Esophagus squamous epithelium (tissue), 5 donors: ENCODE results near the gene ANKRD22. TPM values are rescaled to one million over a fixed set of nuclear protein-coding genes. Genes with fewer than 3 reads are reported as not detected.
A peak's percentile ranks its signal among the peaks of the same experiment; 100 is the strongest.

ENCODE experiments used
- DNase-seq: peaks from one replicate; lab custom pipeline; 2025; lab: John Stamatoyannopoulos, UW
- H3K27ac ChIP-seq, 4 donors: fragments of 200-600 bp; sonication (generic); one replicate each; pipeline ENCODE4 v1.5.1; 2016 to 2019; ENCODE audit warnings: mild to moderate bottlenecking in 1 of 4
- H3K27me3 ChIP-seq, 4 donors: fragments of 200-600 bp; sonication (generic); 1 replicate in 3 of 4; 2 replicates in 1 of 4; pipeline versions ENCODE4 v1.5.1 to v1.6.0; 2017 to 2021; ENCODE audit warnings: antibody characterized with exemption in 1 of 4
- H3K36me3 ChIP-seq, 3 donors: fragments of 200-600 bp; sonication (generic); one replicate each; pipeline ENCODE4 v1.5.1; 2016 to 2019
- H3K4me1 ChIP-seq, 3 donors: fragments of 200-600 bp; sonication (generic); one replicate each; pipeline ENCODE4 v1.5.1; 2017 to 2019
- H3K4me3 ChIP-seq, 4 donors: fragments of 200-600 bp; sonication (generic); 1 replicate in 3 of 4; 2 replicates in 1 of 4; pipeline ENCODE4 v1.5.1; 2016 to 2019; ENCODE audit warnings: mild to moderate bottlenecking in 2 of 4, moderate library complexity in 1 of 4
- H3K9me3 ChIP-seq, 3 donors: fragments of 200-600 bp; sonication (generic); one replicate each; pipeline ENCODE4 v1.5.1; 2016 to 2019
- POLR2A ChIP-seq, 4 donors: fragments of 450-650 bp; IDR thresholded peaks; one replicate each; pipeline ENCODE4 v1.6.1; 2017; ENCODE audit warnings: antibody characterized with exemption in 4 of 4, mild to moderate bottlenecking in 4 of 4, moderate library complexity in 3 of 4
- WGBS, 2 donors: methylation state at CpG; one replicate each; pipeline ENCODE4 v1.1.5; 2018; 5-methylcytosine and 5-hydroxymethylcytosine counted together
- intact Hi-C: fragments of 100-400 bp; cut with DNase I; formaldehyde crosslinking; loops from one replicate; pipeline ENCODE4 v1.15.0; 2022
- total RNA-seq, 4 donors: library from RNA; depleted of rRNA; stranded (reverse); fragments of >200 nt; gene quantifications; one replicate each; pipeline ENCODE4 v1.1.0, GENCODE V29; 2016
- TF ChIP-seq, protein P1 (sequence below), 6 experiments: fragments of 450-650 bp in 4 of 6; fragments of 200-600 bp in 2 of 6; sonication (generic) in 2 of 6; IDR thresholded peaks; one replicate each; pipeline ENCODE4 v1.5.1; 2016 to 2019; ENCODE audit warnings: antibody characterized with exemption in 6 of 6, mild to moderate bottlenecking in 4 of 6, moderate library complexity in 4 of 6
- donor health status: DM: yes; HTN: yes; CAD: no.

Gene ANKRD22
- total RNA-seq, 4 donors from 2014 or later, result 26.3 to 43.5 (median 31.5) TPM

- Histone ChIP-seq H3K27me3 (no peaks in the 10 kb centered on the region), H3K4me3 (no peak overlapping the region), H3K27ac (peak overlapping the region; percentile 11 to 66 (median 50)), H3K4me1 (peaks cover 0 to 30% (median 11%) of the 10 kb centered on the region in 3 donors), H3K36me3 (no peaks in the 10 kb centered on the region), H3K9me3 (no peaks in the 10 kb centered on the region)
- 34 to 48% methylated on average over 2 of the region's 2 CpGs for WGBS, 2 donors
- TF ChIP-seq, protein P1, sequence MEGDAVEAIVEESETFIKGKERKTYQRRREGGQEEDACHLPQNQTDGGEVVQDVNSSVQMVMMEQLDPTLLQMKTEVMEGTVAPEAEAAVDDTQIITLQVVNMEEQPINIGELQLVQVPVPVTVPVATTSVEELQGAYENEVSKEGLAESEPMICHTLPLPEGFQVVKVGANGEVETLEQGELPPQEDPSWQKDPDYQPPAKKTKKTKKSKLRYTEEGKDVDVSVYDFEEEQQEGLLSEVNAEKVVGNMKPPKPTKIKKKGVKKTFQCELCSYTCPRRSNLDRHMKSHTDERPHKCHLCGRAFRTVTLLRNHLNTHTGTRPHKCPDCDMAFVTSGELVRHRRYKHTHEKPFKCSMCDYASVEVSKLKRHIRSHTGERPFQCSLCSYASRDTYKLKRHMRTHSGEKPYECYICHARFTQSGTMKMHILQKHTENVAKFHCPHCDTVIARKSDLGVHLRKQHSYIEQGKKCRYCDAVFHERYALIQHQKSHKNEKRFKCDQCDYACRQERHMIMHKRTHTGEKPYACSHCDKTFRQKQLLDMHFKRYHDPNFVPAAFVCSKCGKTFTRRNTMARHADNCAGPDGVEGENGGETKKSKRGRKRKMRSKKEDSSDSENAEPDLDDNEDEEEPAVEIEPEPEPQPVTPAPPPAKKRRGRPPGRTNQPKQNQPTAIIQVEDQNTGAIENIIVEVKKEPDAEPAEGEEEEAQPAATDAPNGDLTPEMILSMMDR (IDR thresholded peaks at IDR 0.05), result no peak
- TF ChIP-seq POLR2A (IDR thresholded peaks at IDR 0.05), result no peak
- intact Hi-C loops, result no loop called here
- DNase-seq, result no peak
These were observed 14.8 kb upstream of the ANKRD22 start for GRCh38 chr10:88866454-88866853.

DNA sequence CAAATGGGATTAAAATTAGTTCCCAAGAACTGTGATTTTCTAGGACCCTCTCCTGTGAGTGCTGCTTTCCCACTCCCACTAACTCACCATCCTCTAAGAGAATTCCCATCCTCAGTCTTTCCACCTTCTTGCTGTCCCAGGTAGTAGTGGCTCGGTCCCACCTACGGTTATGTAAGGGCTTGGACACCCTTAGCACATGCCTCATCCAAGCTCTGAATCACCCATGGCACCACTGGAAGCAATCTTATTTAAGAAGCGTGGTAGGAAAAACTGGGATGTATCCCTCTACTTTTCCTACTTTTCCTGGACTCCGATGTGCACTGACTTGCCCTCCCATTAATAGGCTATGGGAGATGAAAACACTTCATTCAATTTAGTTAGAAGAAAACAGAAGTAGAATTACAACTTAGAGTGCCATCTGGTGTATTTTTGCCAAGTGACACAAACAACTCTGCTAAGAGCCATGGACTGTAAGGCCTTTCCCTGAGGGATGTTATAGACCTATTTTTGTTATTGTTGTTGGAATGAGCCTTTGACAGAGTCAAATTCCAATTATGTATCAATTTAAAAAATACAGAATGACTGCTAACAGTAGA lies 13.7 kb upstream of the ANKRD22 start:
- Histone ChIP-seq H3K27ac (peak overlapping the region in 3 of 4 donors; percentile 38 to 66 (median 62)), H3K27me3 (no peaks in the 10 kb centered on the region), H3K4me1 (peaks cover 0 to 30% (median 11%) of the 10 kb centered on the region in 3 donors), H3K9me3 (no peaks in the 10 kb centered on the region), H3K36me3 (no peaks in the 10 kb centered on the region), H3K4me3 (no peak overlapping the region)
- no peak for DNase-seq
- intact Hi-C loops, result no loop called here
- 37 to 60% methylated on average over 4 of the region's 4 CpGs for WGBS, 2 donors
- TF ChIP-seq, protein P1 (IDR thresholded peaks at IDR 0.05), result peak in 5 of 6 experiments; percentile 6 to 56 (median 31)
- TF ChIP-seq POLR2A (IDR thresholded peaks at IDR 0.05), result no peak

DNA sequence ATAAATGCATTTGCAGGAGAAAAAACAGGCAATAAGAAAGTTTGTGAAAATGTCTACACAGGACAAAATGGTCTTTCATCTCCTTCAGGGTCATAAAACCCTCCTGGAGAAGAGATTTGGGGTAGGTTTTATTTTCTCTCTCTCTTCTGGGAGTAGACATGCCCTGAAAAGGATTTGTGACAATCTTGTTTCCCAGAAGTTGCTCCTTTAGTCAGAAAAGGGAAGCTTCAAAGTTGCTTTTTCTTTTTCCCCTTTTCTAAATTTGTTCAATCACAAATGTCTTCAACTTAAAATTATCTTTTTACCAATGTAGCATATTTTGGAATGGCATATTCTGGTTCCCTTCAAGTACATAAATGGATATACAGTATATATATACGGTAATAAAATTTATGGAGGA lies 9.4 kb upstream of the ANKRD22 start:
- intact Hi-C loops, result no loop called here
- Histone ChIP-seq H3K27ac (no peak overlapping the region), H3K27me3 (no peaks in the 10 kb centered on the region), H3K36me3 (no peaks in the 10 kb centered on the region), H3K4me3 (no peak overlapping the region), H3K4me1 (peaks cover 0 to 31% (median 7%) of the 10 kb centered on the region in 3 donors), H3K9me3 (no peaks in the 10 kb centered on the region)
- WGBS, 2 donors, result 0 to 50% methylated on average over 1 of the region's 1 CpG
- TF ChIP-seq, protein P1 (IDR thresholded peaks at IDR 0.05), result no peak
- TF ChIP-seq POLR2A (IDR thresholded peaks at IDR 0.05), result no peak
- DNase-seq, result no peak

DNA sequence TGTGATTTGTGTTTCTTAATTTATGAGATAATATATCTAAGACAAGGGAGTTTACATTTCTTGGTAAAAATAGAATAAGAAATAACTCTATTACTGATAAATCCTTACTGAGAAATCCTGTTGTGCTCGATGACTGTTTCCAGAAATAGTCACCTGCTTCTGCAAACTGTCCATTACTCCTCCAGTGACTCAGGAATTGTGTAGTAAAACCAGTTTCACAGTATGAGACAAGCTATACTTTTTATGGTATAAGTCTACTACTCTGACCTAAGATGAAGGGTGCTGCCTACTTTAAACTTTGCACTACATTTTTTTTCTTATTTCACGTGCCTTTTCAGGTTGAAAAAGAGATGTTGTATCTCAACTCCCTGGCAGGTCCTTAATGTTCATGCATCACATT lies 6.8 kb upstream of the ANKRD22 start:
- Histone ChIP-seq H3K27ac (peak overlapping the region in 3 of 4 donors; percentile 14 to 67 (median 57)), H3K36me3 (no peaks in the 10 kb centered on the region), H3K27me3 (no peaks in the 10 kb centered on the region), H3K9me3 (no peaks in the 10 kb centered on the region), H3K4me3 (no peak overlapping the region), H3K4me1 (peaks cover 0 to 38% (median 0%) of the 10 kb centered on the region in 3 donors)
- intact Hi-C loops, result no loop called here
- no peak for DNase-seq
- 34 to 36% methylated on average over 2 of the region's 2 CpGs for WGBS, 2 donors
- TF ChIP-seq, protein P1 (IDR thresholded peaks at IDR 0.05), result no peak

DNA sequence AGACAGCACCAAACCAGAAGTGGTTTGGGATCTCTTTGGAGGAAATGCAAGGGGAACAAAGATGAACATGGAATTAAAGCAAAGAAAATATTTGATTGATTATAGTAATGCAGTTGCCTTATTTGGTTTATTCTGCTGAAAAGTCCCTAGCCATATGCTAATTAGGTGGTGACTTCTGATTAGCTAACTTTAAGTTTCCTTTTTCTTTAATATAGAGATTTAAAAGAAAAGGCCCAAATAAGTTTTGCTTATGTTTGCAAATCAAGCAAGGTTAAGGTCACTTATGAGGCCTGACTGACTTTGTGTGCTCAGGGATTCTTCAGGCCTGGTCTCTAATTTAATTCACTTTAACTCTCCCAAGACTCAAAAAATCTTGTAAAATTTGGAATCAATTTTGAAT lies 6.2 kb upstream of the ANKRD22 start:
- Histone ChIP-seq H3K36me3 (no peaks in the 10 kb centered on the region), H3K27me3 (no peaks in the 10 kb centered on the region), H3K4me3 (no peak overlapping the region), H3K9me3 (no peaks in the 10 kb centered on the region), H3K4me1 (peaks cover 0 to 44% (median 0%) of the 10 kb centered on the region in 3 donors), H3K27ac (peak overlapping the region in 2 of 4 donors; percentile 57 to 67)
- no peak for DNase-seq
- no peak for TF ChIP-seq POLR2A (IDR thresholded peaks at IDR 0.05)
- TF ChIP-seq, protein P1 (IDR thresholded peaks at IDR 0.05), result no peak
- intact Hi-C loops, result no loop called here
